T1000 (cell line): Measurements from ENCODE around the gene GDE1.

Experiments
- DNase-seq: peaks from one replicate; lab custom pipeline; 2025; ENCODE audit warnings: mixed read lengths; lab: John Stamatoyannopoulos, UW

Gene GDE1

DNA sequence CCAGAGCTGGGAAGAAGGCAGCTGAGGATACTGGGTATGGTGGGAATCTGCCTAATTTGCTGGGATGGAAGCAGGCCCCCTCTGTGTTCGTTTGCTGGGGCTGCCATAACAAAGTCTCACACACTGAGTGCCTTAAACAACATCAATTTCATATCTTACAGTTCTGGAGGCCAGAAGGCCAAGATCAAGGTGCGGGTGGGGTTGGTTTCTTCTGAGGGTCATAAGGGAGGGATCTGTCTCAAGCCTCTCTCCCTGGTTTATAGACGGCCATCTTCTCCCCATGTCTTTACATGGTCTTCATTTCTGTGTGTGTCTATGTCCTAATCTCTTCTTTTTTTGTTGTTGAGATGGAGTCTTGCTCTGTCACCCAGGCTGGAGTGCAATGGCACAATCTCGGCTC, 35.8 kb downstream of the GDE1 start:
- no peak for DNase-seq

DNA sequence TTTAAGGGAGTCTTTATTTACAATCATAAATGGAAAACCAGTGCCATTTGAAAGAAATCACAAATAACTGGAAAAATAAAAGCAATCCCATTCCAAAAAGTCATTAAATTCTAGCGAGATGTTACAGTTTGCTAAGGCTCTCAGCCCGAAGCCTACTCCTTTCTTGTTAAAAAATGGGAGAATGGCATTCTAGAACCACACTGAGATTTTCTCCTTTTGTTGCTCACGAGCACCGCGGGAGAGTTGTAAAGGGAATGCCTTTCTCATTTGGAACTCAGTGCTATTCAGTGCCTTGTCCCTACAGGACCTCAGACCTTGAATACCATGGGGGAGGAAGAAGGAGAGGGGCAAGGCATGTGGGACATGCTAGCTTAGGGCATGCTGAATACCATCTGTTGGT, 36.3 kb downstream of the GDE1 start:
- DNase-seq, result no peak

DNA sequence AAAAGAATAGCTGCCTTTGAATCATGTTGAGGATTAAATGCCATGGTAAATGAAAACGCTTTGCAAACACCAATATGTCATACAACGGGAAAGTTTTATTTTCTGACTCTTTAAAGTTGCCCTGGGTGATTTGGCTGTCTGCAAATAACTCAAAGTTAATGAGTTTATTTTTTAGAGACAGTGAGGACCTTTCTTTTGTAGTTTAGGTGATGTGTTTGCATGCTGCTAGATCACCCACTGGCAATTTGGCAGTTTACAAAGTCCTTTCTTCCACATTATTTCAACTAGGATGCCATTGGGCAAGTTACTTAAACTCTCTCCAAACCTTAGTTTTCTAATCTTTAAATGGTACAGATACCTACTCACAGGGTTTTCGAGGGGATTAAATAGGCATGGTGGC, 37.8 kb downstream of the GDE1 start:
- no peak for DNase-seq

DNA sequence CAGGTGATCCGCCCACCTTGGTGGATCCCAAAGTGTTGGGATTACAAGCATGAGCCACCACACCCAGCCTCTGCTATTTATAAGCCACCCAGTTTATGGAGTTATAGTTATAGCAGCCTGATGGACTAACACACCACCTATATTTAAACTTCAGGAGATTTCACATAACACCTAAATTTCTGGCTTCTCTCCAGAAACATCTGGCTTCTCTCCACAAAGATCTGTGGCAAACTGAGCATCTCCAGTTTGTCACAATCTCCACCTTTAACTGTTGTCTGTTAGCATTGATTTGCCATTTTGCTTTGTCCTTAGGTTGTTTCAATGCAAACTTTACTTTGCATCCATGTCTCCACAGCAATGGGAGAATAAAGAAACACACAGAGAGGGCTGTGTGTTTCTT, 39.6 kb downstream of the GDE1 start:
- DNase-seq, result no peak

DNA sequence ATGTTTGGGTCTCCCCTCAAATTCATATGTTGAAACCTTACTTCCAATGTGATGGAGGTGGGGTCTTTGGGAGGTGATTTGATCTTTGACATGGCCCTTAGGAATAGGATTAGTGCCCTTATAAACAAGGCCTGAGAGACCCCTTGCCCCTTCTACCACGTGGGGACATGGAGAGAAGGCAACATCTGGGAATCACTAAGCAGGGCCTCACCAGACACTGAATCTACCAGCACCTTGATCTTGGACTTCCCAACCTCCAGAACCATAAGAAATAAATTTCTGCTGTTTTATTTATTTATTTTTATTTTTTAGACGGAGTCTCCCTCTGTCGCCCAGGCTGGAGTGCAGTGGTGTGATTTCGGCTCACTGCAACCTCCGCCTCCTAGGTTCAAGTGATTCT, 40.1 kb downstream of the GDE1 start:
- DNase-seq, result no peak

DNA sequence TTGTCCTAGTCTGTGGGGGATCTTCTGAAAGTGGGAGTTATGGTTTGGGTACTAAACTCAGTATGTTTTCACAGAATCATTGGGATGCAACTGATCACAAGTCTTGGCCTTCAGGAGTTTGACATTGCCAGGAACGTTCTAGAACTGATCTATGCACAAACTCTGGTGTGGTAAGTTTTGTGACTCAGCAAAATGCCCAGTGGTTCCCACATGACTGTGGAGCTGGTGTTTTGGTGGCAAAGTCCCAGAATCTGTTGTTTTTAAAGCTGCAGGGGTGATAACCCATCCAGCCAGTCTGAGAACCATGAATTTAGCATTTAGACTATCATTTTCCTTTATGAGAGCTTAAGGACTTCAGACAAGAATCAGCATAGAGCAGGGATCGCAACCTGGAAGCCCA, 40.6 kb downstream of the GDE1 start:
- no peak for DNase-seq

DNA sequence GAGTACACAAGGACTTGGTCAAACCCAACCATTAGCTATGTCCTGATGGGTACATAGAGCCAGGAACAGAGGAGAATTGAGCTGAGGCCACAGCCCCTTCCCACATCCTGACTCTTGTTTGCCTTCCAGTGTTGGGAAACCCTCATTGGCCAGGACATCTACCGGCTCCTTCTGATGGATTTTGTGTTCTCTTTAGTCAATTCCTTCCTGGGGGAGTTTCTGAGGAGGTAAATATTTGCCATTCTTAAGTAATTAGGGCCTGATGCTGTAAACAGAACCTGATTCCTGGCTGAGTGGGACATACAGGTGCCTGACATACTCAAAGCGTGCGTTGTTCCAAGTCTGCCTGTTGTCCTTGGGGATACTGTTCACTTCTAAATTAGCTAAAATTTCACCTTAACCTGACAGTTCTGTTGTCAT, 42.6 kb downstream of the GDE1 start:
- DNase-seq, result no peak

DNA sequence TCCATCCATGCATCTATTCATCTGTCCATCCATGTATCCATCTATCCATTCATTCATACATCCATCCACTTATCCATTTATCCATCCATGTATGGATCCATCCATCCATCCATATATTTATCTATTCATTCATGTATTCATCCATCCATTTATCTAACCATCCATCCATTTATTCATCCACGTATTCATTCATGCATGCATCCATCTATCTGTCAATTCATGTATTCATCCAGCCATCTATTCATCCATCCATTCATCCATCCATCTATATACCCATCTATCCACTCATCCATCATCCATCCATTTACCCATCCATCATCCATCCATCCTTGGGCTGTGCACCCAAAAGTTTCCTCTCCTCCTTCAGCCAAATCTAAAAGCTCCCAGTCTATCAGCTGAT, 43.4 kb downstream of the GDE1 start:
- DNase-seq, result no peak

DNA sequence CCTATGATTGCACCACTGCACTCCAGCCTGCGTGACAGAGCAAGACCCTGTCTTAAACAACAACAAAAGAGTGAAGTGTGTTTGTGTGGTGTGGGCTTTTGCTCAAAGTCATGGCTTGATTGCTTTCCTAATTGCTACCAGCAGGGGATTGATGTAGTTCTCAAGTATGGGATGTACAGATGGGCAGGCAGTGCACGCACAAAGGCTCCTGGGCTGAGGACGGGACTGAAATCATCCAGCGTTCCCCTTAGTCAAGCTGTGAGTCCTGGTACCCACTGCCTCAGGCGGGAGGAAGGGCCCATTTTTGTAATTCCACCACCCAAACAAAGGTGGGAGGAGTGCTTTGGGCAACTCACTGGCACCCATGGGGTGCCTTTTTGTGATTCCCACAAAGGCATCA, 47.3 kb downstream of the GDE1 start:
- no peak for DNase-seq

DNA sequence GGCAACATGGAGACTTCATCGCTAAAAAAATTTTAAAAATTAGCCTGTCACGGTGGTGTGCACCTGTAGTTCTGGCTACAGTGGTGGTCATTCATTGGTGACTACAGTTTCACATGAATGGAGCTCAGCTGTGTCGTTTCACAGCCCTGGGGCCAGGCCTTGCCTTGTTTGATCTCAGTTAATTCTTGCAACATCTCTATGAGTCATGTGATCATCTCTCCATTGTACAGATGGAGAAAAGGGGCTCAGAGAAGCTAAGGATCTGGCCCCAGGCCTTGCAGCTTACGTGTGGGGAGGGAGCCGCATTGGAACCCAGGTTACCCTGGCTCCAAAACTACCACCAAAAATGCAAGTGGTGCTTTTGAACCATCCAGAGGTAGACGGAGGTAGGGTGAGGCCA, 49.4 kb downstream of the GDE1 start:
- DNase-seq, result no peak

DNA sequence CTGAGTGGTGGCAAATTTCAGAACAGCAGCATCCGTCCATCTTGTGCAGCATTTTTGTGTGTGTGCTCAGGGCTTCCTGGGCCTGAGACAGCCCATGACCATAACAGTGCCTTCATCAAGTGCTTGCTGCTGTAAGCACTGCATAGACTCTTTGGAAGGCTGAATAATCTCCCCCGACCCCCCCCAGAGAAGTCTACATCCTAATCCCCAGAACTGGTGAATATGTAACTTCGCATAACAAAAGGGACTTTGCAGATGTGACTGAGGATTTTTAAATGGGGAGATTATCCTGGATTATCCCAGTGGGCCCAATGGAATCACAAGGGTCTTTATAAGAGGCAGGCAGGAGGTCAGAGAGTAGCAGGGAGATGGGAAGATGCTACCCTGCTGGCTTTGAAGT, 53.6 kb downstream of the GDE1 start:
- no peak for DNase-seq

DNA sequence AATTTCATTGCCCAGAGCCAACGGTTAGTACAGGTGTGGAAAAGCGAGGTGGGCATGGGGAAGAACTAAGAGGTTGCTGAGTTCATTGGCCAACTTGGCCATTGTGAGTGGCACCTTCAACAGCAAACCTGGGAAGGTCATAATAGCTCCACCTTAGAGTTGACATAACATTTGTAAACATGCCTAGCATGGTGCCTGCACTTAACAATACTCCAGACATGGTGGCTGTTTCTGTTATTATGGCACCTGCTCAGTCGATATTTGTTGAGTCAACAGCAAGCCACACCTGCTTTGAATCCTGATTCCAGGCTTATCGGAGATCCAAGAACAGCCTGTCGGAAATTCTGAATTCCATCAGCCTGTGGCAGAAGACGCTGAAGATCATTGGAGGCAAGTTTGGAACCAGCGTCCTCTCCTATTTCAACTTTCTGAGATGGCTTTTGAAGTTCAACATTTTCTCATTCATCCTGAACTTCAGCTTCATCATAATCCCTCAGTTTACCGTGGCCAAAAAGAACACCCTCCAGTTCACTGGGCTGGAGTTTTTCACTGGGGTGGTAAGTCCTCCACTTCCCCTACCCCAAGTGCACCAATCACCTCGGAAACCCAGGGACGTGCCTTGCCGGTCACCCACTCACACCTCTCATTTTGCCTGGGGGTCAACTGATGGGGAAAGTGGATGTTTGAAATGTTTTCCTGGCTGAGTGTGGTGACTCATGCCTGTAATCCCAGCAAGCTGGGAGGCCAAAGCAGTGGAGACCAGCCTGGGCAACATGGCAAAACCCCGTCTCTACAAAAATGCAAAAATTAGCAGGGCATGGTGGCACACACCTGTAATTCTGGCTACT, 58.2 kb downstream of the GDE1 start:
- no peak for DNase-seq

DNA sequence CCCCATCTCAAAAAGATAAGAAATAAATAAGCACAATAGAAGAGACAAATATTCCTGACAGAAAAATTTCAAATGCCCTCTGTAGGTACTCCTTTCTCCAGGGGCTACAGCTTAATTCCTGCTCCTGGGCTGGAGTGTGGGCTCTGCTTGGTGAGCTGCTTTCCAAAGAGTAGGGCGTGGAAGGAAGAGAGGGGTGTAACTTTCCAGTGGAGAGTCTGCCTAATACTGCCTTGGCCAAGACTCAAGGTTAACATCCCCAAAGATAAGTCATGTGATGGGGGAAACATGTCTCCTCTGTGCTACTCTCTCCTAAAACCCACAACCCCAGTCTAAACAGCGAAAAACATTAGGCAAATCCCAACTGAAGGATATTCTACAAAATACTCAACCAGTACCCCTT, 61.5 kb downstream of the GDE1 start:
- DNase-seq, result no peak

DNA sequence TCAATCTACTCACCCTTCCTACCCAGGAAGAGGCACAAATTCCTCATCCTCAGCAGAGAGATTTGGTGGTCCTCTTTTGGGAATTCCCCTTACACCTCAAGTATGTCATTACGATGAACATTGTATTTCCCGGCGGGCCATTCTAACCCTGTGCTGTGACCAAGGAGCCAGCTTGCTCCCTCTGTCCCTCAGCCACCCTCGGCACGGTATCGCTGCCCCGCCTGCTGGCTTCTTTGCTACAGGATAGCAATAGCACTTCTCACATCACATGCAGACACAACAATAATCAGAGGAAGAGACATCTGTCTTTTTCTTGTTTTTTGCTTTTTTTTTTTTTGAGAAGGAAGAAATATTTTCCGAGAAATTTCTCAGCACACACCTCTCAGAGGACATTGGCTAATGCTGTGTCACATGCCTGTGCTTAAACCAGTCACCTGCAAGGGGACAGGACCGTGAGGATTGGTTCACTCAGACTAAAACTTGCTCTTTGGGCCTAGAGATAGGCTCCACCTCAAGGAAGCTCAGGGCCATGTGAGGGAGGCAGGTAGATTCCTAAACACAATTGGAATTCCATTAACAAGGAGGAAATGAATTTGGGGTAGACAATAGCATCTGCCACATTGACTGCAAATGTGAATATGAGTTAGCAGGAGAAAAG, 63.0 kb downstream of the GDE1 start:
- no peak for DNase-seq
